NCI-H69 (cell line): ENCODE measurements around the gene ZFP36L2.
A peak's percentile ranks its signal among the peaks of the same experiment; 100 is the strongest.

Source experiments
- DNase-seq: peaks from one replicate; lab custom pipeline; 2025; lab: John Stamatoyannopoulos, UW

ZFP36L2 gene

DNA sequence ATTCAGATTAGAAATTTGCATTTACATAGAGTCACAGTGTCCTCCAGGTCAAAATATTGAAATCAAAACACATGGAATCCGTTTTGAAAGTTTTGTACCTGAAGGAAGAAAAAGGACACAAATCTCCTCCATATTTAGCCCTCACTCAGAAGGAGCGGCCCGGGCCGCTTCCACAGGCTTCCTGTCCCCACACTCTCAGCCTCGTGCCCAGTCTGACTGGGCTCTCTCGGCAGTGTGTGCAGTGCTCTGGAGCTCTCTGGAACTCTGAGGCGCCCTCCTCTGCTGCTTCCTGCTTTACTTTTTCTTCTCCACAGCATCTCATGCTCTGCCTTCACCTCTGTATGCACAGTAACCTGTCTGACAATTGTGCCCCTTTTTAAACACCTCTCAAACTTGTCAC is 22.2 kb upstream of the ZFP36L2 start:
- DNase-seq = no peak

DNA sequence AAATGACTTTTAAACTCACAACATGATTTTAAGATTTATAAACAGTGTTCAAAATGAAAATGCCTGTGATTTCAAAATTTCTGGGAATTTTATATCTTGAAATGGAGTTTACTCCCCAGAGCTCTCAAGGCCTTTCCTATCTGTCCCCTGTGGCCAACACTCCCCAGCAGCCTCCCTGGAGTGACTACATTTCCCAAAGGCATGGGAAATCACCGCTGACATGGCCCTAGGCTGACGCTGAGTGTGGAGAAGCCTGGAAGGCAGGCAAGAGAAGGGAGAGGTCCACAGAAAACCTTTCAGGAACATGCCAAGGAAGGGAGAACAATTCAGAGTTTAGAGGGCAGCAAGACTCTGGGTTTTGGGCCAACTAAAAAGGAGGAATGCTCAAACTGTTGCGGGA is 20.2 kb upstream of the ZFP36L2 start:
- no peak for DNase-seq

DNA sequence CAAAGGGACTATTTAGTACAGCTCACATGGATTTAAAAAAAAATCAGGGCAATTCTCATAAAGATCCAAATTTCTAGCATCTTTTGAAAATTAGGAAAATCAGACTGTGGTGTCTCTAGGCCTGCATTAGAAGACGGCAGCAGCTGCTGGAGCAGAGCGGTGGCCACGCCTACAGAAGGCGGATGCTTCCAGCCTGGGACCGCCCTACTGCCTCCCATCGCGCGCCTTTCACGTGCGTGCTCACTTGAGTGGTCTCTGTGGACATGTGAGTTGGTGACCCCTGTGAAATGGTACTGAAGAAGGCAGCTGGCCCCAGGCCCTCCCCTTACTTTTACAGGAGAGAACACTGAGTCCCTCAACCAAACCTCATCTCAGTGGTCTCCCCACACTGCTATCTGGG is 15.2 kb upstream of the ZFP36L2 start:
- DNase-seq = no peak

DNA sequence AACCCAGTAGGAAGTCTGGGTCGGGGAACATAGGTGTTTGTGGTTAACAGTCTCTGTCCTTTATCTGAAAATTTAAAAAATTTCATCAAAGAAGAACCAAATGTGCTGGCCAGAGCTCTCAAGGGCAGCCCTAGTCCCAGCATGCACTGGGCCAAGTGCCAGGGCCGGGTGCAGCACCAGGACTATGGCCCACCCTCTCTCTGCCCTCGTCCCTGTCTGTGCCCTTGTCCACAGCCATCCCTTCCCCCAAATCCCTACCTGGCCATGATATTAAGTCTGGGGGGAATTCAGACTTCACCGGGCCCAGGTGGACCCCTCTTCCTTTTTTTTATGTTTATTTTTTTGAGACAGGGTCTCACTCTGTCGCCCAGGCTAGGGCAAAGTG is 14.4 kb upstream of the ZFP36L2 start:
- DNase-seq = no peak

DNA sequence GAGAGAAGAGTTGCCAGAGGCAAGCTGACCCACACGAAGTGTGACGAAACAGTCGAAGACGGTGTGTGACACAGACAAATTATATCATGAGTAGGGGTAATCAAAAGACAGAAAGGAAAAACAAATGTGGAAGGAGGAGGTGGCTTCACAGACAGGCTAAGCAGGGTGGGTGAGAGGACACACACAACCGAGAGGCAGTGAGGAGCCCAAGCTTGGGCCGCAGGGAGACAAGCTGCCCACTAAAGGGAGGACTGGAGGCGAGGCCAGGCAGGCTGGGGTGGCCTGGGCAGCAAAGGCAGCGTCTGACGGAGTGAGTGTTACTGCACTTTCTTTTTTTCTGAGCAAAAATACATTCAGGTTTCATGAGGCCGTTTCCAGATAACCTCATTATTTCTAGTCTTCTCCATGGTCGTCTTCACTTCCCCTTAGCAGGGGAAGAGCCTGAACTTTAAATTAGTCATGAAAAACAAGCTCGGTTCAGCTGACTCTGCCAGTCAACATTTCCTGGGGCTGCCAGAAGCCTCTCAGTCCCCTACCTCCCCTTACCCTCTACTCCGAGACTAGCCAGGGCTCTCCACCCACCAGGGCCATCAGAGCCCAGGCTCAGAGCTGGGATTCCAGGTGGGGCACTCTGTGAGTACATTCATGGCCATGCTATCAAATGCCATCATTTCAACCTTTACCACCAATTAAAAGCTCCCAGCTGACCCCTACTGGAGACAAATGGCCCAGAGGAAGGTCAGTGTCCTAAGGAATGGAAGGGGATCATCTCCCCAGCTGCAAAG is 13.8 kb upstream of the ZFP36L2 start:
- no peak for DNase-seq

DNA sequence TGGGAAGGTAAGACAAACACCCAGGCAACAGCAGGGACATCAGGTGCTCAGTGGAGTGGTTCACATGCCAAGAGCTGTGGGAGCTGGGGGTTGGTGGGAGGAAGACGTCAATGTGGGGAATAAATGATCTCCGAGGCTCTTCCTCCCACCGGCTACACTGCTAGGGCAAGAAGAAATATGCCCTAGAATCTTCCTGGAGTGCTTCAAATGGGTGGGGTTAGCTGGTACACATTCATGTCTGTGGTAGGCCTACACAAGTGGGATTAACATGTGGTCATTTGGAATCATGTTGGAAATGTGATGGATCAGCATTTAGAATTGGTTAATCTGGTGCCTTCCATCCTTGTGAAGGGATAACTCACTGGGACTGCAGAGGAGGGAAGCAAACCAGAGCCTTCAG is 12.4 kb upstream of the ZFP36L2 start:
- DNase-seq = no peak

DNA sequence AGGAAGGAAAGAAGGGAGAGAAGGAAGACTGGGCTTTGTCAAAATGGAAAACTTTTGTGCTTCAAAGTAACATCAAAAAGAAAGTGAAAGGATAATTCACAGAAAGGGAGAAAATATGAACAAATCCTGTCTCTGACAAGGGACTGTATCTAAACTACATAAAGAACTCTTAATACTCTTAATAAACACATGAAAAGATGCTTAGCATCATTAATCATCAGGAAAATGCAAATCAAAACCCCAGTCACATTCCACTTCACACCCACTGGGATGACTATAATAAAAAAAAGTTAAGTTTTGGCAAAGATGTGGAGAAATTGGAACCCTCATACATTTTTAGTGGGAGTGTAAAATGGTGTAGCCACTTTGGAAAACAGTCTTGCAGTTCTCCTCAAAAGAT is 11.8 kb upstream of the ZFP36L2 start:
- DNase-seq = no peak

DNA sequence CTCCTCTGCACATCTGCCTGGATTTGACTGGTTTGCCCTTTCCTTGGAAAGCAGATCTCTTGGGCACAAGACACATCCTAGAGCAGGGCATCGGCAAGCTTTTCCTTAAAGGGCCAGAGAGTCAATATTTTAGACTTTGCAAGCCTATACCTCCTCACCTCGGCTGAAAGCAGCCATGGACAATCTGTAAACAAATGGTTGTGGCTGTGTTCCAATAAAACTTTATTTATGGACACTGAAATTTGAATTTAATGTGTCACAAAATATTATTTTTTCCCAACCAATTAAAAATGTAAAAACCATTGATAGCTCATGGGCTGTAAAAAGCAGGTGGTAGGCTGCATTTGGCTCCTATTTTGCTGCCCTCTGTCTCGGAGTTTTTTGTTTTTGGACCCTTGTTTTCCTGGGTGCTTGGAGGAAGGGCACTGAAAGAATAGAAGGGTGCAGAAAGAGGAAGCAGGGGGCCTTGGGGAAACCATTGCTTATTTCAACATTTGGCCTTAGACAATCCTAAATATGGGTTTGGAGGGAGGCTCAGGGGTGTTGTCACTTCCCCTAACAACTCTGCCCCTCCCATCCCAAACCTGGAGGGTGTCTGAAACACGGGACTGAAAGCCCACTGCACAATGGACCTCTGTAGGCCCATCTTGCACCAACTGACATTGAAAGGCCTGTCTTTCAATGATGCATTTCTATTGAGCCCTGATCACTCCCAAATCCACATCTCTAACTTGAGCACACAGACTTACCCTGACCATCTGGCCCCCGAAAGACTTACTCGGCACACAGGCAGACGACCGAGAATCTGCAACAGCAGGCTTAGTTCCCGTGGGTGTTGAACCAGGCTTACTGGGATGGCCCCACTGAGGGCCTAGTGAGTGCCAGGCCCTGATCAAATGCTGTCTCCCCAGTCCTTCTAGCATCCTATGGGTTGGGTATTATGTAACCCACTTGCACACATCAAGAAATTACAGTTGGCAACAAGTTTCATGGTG is 7.1 kb upstream of the ZFP36L2 start:
- DNase-seq = no peak

DNA sequence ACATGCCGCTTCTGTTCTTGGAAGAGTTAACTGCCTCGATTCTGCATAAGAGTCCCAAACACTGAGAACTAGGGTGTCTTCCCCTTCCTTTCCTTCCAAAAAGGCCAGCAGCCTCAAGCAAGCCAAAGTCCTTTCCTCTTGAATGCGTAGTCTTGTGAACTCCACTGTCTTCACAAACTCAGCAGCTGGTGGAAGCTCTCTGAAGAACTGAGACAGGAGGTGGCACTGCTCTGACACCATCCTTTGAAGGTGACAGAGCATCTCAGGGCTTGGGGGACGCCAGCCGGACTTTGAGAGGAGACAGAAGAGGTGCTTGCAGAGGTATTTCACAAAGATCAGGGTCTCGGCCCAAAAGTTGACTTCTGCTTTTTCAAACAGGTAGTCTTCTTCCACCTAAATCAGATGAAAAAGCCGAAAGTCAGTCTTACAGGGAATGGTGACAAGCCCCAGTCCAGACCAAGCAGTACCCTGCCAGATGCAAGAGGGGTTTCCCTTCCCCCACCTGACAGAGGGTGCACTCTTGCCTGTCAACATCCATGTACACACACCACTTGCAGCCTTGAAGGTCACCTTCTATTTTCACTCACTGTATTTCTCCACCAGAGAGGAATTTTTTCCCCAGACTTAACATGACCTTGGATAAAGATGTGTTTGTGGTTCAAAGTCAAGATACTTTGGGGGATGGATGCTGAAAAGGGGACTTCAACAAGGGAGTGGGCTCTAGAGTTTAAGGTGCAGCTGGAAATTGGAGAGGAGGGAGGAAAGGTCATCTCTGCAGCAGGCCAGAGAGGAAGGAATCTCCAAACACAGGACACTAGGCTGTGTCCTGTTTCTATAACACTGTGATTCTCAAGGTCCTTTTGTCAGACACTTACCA is 4.8 kb upstream of the ZFP36L2 start:
- no peak for DNase-seq

DNA sequence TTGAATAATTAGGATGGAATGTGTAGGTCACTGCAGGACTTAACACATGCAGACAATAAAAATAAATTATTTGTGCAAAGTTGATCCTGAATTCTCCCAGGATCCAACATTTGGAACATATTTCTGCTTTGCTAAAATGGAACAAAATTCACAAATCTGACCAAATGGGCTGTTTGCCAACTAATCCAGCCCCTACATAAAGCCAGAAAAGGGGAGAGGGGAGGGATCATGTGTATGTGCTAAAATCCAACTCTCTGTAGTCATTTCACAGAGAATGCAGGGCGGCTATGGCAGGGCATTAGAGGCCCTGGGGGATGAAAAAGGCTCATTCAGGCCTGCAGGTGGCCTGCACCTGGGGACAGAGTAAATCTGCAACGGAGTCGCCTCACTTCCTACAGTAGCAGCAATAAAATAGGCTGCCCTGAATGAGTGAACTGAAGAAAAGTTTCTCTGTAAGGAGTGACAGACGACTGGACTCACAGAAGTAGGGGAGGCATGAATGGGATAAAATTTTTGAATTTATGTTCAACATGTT is 4.0 kb upstream of the ZFP36L2 start:
- DNase-seq = peak; percentile 32

DNA sequence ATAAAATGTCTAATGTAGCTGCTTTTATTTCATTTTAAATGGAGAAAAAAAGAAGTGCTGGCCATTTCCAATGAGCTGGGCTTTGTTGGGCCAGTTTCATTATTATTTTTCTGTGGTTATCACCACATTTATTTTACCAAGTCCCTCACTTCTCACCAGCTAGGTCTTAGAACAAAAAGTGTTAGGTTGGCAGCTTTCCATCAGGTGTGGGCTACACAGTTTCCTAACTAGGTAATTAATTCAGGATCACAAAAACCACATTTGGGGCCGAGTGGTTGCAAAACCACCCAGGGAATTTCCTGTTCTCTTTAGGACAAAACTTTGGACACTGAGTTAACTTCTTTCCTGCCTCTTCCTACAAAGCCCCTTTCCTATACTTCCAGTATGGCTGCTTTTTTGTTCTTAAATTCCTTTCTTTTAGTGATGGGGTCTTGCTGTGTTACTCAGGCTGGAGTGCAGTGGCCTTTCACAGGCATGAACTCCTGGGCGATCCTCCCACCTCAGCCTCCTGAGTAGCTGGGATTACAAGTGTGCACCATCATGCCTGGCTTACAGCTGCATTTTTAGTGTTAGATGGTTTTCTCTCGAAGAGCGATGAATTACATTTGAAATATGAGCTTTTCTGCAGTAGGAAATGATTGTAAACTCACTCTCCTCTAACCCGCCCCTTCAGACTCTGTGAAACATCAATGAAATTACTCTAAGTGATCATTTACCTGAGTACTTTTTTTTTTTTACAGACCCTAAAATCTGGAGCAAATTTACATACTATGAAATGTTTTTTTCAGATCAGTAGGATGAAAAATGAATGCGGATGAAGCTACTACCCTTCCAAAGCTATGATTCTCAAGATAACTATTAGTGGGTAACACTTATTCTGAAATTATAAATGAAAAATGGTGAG is 2.6 kb upstream of the ZFP36L2 start:
- no peak for DNase-seq

DNA sequence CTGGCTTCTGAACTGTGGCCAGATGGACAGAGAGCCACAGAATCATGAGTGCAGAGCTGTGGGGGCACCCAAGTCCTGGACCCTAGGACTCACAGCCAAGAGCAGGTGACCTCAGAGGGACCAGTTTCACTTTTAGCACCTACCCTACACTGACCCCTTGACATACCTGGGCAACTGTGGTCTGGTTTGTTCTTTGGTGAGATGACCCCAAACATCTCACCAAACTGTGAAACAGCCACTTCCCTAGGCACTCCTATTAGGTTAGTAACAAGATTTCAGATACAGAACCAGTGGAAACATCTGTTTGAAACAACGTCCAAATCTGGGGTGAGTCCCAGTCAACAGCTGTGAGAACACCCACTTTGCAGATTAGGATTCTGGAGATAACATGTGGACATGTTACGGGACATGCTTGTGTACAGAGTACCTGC is 1.9 kb upstream of the ZFP36L2 start:
- no peak for DNase-seq

DNA sequence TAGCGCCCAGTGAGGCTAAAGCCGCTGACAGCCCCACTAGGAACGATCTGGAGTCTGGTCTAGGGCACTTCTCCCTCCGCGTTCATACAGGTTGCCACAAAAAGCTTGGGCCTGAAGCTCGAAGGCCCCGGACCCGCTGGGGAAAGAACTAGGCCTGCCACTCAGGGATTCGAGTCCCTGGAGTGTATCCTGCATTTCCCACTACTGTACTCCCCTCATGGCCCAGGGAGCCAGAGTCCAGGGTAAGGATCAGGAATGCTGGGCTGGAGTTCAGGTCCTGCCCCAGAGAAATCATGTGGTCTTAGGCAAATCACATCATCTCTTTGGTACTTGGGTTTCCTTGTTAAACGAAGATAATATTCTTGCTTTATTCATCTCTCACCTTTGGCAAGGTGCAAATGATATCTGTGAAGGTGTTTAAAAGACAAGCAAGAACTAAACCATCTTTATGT is 1.4 kb upstream of the ZFP36L2 start:
- DNase-seq = no peak

DNA sequence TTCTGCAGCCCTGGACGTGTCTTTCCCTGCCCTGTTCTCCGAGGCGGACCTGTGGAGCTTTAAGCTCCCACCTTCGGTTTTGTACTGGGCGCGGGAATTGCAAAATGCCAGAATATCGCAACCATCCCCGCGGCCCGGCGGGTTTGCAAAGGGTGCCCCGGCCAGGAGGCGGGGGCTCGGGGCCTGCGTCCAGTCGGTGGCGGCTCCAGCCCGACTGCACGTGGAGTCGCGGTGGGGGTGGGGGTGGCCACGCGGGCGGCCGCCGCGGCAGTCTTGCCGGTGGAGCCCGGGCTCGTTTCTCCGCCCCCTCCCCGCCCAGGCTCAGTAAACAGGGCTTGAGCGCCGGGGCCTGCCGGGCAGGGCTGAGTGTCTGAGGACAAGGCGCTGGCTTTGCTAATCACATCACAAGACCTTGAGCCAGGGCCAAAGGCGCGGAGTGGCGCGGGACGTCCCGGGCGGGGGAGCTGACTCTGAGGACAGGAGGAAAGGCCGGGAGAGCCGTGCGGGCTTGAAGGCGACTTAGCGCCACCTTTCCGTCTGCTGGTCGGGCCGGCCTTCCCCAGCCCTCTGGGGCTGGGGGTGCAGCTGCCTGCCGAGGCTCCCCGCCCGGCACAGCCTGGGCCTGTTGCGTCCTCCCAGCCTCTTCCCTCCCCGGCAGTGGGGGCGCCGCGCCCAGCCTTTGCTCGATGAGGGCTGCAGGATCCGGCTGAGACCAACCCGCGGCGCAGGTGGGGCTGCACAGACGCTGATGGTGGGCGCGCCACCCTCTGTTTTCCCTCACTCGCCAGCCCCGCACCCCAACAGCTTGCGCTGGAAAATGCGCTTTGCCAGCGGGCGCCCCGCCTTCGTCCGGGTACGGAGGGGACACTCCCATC is 786 bp upstream of the ZFP36L2 start:
- peak; percentile 82 for DNase-seq

DNA sequence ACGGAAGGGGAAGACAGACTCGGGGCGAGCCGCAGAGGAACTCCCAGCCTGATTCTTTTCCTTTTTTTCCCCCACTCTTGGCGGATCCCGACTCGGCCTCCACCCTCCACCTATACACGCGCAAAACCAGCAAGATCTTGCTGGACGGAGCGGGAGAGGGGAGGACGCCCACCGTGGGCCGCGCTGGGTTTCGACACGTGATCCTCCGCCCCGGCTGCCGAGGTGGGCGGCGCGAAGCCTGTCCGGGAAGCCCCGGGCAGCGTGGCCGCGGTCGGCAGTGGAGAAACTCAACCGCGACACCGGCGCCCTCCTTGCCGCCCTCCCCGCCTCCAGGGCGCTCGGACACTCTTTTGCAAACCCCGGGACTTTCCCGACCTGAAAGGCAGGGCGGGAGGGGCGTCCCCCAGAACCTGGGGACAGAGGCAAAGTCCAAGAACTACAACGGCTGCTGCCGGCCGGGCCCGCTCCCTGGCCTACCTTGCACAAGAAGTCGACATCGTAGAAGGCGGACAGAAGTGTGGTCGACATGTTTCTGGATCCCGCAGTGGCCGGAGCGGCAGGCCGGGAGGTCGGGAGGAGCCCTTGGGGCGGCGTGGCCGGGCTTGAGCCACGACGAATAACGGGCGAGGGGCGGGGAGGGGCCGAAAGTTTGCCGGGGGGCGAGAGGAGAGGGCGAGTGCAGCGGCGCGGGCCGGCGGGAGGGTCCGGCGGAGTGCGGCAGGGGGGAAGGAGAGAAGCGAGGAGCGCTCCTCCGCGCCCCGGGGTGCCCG is 433 bp downstream of the ZFP36L2 start:
- peak; percentile 64 for DNase-seq

DNA sequence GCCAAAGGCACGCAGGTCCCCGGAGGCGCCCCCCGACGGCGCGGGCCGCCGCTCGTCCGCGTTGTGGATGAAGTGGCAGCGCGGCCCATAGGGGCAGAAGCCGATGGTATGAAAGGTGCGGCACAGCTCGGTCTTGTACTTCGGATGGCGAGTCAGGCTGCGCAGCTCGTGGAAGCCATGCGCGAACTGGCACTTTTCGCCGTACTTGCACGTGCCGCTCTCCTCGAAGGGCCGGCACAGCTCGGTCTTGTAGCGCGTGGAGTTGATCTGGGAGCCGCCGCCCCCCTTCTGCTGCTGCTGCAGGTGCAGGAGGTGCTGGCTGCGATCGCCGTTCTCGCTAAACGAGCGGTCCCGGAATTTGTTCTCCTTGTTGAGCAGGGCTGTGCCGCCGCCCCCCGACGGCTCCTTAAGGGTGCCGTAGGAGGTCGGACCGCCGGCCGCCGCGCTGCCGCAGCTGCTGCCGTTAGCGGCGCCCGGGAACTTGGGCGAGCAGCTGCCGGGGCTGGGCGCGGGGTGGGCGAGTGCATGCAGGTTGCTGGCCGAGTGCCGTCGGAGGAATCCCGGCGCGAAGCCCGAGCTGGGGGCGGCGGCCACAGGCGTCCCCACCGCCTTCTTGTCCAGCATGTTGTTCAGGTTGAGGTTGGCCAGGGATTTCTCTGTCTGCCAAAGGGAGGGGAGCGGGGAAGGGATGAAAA is 1.2 kb downstream of the ZFP36L2 start:
- no peak for DNase-seq

DNA sequence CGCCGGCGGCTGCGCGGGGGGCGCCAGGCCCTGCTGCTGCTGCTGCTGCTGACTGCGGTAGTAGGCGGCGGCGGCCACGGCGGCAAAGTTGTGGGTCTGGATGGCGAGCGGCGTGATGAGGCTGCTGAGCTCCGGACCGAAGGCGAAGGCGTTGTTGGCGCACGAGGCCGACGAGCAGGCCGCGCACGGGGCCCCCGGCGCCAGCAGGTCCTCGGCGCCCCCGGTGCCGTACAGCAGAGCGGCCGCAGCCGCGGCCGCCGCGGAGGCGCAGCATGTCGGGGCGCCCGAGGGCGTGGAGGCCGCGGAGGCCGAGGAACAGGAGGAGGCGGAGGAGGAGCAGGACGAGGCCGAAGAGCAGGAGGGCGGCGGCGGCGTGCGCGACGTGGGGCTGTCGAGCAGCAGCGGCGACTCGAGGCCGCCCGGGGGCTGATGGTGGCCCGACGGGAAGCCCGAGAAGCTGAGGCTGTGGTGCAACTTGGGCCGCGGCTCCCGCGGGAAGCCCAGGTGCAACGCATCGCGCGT is 1.8 kb downstream of the ZFP36L2 start:
- DNase-seq = no peak

DNA sequence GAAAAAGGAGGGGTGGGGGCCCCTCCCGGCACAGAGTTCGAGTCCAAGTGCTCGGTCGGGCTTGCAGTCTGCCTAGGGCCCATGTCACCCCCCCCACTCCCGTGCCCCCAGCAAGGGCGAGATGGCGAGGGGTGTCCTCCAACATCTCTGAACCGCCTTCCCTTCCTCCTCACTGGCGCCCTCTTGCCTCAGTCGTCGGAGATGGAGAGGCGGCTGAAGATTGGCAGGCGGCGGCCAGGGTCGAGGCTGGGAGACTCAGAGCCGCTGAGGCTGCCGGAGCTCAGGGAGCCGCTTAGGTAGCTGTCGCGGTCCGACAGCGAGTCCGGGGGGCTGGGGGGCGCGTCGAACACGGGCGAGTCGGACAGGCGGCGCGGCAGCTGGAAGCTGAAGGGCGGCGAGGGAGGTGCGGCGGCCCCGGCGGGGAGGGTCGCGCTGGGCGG is 2.3 kb downstream of the ZFP36L2 start:
- DNase-seq = no peak
